ENCODE results near the gene FSIP1. TPM values are rescaled to one million over a fixed set of nuclear protein-coding genes. Genes with fewer than 3 reads are reported as not detected.

The FSIP1 gene
- total and polyA plus RNA-seq, 8 donors: 0.38 to 2.7 (median 0.83) TPM

DNA sequence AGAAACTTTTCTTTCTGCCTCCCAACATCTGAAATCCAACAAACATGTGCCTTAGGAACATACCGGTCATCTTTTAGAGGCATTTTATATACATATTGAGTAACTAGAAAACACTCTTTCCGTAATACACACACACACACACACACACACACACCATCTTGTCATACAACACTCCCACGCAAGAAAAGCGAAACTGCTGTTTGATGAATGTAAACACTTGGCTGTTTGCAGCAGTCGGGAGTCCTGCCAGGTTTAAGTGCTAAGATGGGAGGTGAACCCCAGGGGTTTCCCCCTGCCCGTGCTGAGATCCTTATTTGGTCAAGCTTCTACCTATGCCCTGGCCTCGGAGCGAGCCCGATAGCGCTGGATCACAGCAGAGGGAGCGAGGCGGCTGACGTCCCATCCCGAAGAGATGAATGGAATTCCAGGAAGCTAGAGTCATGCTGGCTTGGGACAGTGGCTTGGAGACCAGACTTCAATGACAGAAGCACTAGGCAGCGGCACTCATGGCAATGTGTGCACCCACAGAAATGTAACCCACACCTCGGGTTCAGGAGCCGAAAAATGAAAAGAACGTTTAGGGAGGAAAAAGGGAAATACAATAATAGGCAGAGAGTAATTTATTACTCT lies 203.0 kb downstream of the FSIP1 start:
- Histone ChIP-seq H3K36me3 (peaks cover 0 to 21% of the 10 kb centered on the region in 2 donors), H3K27ac (peak overlapping the region; percentile 67 to 91), H3K4me1 (peaks cover 3 to 45% of the 10 kb centered on the region in 2 donors), H3K27me3 (peaks cover 0 to 59% of the 10 kb centered on the region in 2 donors), H3K9me3 (no peaks in the 10 kb centered on the region), H3K4me3 (peak overlapping the region; percentile 47 to 54)
- peak; percentile 30 for ATAC-seq
- no peak for TF ChIP-seq CTCF (IDR thresholded peaks at IDR 0.05)
- DNase-seq: peak; percentile 71 to 82 (median 76)
- intact Hi-C loops (cut with DNase I): loop anchor here in 1 of 2 donors (10.0 kb wide), 2 partner anchors 175 to 405 kb away; no protein-coding TSS in a partner anchor

GRCh38 chr15:39578851-39579486 lies 203.7 kb downstream of the FSIP1 start:
- Histone ChIP-seq H3K27me3 (peaks cover 0 to 59% of the 10 kb centered on the region in 2 donors), H3K4me1 (peaks cover 3 to 44% of the 10 kb centered on the region in 2 donors), H3K9me3 (no peaks in the 10 kb centered on the region), H3K27ac (peak overlapping the region; percentile 67 to 91), H3K36me3 (peaks cover 0 to 17% of the 10 kb centered on the region in 2 donors), H3K4me3 (no peak overlapping the region)
- no peak for TF ChIP-seq CTCF (IDR thresholded peaks at IDR 0.05)
- intact Hi-C loops (cut with DNase I): no loop called here
- ATAC-seq (no peak), DNase-seq (no peak)

DNA sequence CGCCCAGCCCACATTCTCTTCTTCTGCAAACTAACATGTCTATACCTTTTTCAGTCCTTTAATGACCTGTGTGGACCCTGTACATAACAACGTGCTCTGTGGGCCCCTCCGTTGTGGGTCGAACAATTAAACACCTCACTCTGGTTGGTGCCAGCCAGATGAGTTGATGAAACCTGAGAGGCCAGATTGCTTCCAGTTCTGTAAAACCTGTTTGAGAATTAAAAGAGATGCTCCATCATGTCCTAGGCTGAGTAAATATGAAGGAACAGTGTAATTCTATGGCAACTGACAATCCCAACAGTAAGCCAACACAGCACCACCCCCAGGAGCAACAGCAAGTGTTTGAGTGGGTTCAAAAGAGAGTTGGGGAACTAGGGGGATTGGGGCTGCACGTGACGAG lies 207.5 kb downstream of the FSIP1 start:
- intact Hi-C loops (cut with DNase I): no loop called here
- DNase-seq (no peak), ATAC-seq (no peak)
- Histone ChIP-seq H3K27ac (no peak overlapping the region), H3K4me1 (peaks cover 0 to 23% of the 10 kb centered on the region in 2 donors), H3K4me3 (no peak overlapping the region), H3K9me3 (no peaks in the 10 kb centered on the region), H3K27me3 (peaks cover 0 to 38% of the 10 kb centered on the region in 2 donors), H3K36me3 (no peaks in the 10 kb centered on the region)
- no peak for TF ChIP-seq CTCF (IDR thresholded peaks at IDR 0.05)

- Histone ChIP-seq H3K27me3 (peaks cover 0 to 31% of the 10 kb centered on the region in 2 donors), H3K36me3 (no peaks in the 10 kb centered on the region), H3K4me1 (peaks cover 0 to 16% of the 10 kb centered on the region in 2 donors), H3K4me3 (no peak overlapping the region), H3K9me3 (no peaks in the 10 kb centered on the region), H3K27ac (no peak overlapping the region)
- no peak for TF ChIP-seq CTCF (IDR thresholded peaks at IDR 0.05)
- intact Hi-C loops (cut with DNase I): no loop called here
- no peak for DNase-seq
- ATAC-seq: no peak
Measured at GRCh38 chr15:39574427-39574826, 208.2 kb downstream of the FSIP1 start.

DNA sequence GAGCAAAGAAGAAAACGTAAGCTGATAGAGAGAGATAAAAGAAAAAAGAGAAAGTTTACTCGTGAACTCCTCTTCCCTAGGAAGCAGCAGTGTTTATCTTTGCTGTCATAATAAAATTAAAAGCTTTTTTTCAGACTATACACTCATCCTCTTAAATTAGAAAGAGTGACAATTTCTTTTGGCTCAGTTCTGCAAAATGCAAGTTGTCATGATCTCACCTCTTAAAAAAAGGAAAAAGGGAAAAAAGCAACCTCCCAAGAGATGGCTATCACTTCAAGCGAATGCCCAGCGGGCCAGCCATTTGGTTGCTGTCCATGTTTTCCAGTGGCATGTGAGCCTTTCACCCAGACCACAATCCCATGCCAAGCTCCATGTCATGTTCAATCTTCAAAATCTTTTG lies 208.8 kb downstream of the FSIP1 start:
- DNase-seq (no peak), ATAC-seq (no peak)
- Histone ChIP-seq H3K4me1 (peaks cover 0 to 10% of the 10 kb centered on the region in 2 donors), H3K27me3 (peaks cover 0 to 27% of the 10 kb centered on the region in 2 donors), H3K36me3 (no peaks in the 10 kb centered on the region), H3K27ac (no peak overlapping the region), H3K4me3 (no peak overlapping the region), H3K9me3 (no peaks in the 10 kb centered on the region)
- no peak for TF ChIP-seq CTCF (IDR thresholded peaks at IDR 0.05)
- intact Hi-C loops (cut with DNase I): no loop called here

All from left lung (tissue), 10 donors.